GM21737 (cell line): ENCODE results near the gene FADS1.

ENCODE experiments used
- ATAC-seq: cut with Tn5 transposase; IDR thresholded peaks from one replicate; pipeline ENCODE4 v1.9.1; 2021; ENCODE audit warnings: mild to moderate bottlenecking, moderate library complexity; ENCODE audit not compliant: unreplicated experiment

Gene FADS1

GRCh38 chr11:61778357-61778886 lies 38.4 kb downstream of the FADS1 start:
- ATAC-seq: no peak

GRCh38 chr11:61777234-61778090 lies 39.3 kb downstream of the FADS1 start:
- ATAC-seq: no peak

- no peak for ATAC-seq
Measured at GRCh38 chr11:61776561-61777075, 40.2 kb downstream of the FADS1 start.

GRCh38 chr11:61775606-61776554 lies 40.9 kb downstream of the FADS1 start:
- no peak for ATAC-seq

- no peak for ATAC-seq
Measured at GRCh38 chr11:61775106-61775505, 41.7 kb downstream of the FADS1 start.

- ATAC-seq: no peak
Measured at GRCh38 chr11:61774411-61774810, 42.4 kb downstream of the FADS1 start.

GRCh38 chr11:61773809-61774208 lies 43.0 kb downstream of the FADS1 start:
- ATAC-seq: no peak

- ATAC-seq: no peak
Measured at GRCh38 chr11:61773356-61773755, 43.4 kb downstream of the FADS1 start.

GRCh38 chr11:61771985-61772455 lies 44.8 kb downstream of the FADS1 start:
- ATAC-seq: no peak

GRCh38 chr11:61771195-61771894 lies 45.5 kb downstream of the FADS1 start:
- no peak for ATAC-seq

GRCh38 chr11:61769946-61770683 lies 46.7 kb downstream of the FADS1 start:
- no peak for ATAC-seq

- ATAC-seq: no peak
Measured at GRCh38 chr11:61769169-61769920, 47.5 kb downstream of the FADS1 start.

GRCh38 chr11:61768376-61769076 lies 48.3 kb downstream of the FADS1 start:
- ATAC-seq: no peak

GRCh38 chr11:61766353-61766841 lies 50.4 kb downstream of the FADS1 start:
- ATAC-seq: no peak

- ATAC-seq: no peak
Measured at GRCh38 chr11:61765550-61766253, 51.1 kb downstream of the FADS1 start.

- no peak for ATAC-seq
Measured at GRCh38 chr11:61764606-61765260, 52.1 kb downstream of the FADS1 start.

GRCh38 chr11:61763930-61764605 lies 52.7 kb downstream of the FADS1 start:
- ATAC-seq: no peak
